Stimulated activated naive CD8-positive, alpha-beta T cell treated with anti-CD3 and anti-CD28 coated beads, Interleukin-15, Interleukin-2, amounts not matched to agents 100 ng/mL and 50 ng/mL, for 24 hours (primary cell): Measurements from ENCODE around the gene GRIK1.

Source experiments
- H3K27ac Mint-ChIP-seq: one replicate; pipeline ENCODE4 v1.8.0; 2021; ENCODE audit warnings: mild to moderate bottlenecking, mixed read lengths
- H3K27me3 Mint-ChIP-seq: one replicate; pipeline ENCODE4 v1.8.0; 2021; ENCODE audit warnings: mixed read lengths
- H3K36me3 Mint-ChIP-seq: one replicate; pipeline ENCODE4 v1.8.0; 2021; ENCODE audit warnings: low read depth, mixed read lengths
- H3K4me1 Mint-ChIP-seq: one replicate; pipeline ENCODE4 v1.8.0; 2021; ENCODE audit warnings: low read depth, mixed read lengths
- H3K4me3 Mint-ChIP-seq: one replicate; pipeline ENCODE4 v1.8.0; 2021; ENCODE audit warnings: mild to moderate bottlenecking, mixed read lengths
- H3K9me3 Mint-ChIP-seq: one replicate; pipeline ENCODE4 v1.8.0; 2021; ENCODE audit warnings: mixed read lengths

The GRIK1 gene

GRCh38 chr21:29715089-29715488 lies 224.7 kb downstream of the GRIK1 start:
- no peaks in the 10 kb centered on the region for H3K4me1 Mint-ChIP-seq
- no peak overlapping the region for H3K27ac Mint-ChIP-seq
- H3K9me3 Mint-ChIP-seq = peaks cover 13% of the 10 kb centered on the region
- no peaks in the 10 kb centered on the region for H3K36me3 Mint-ChIP-seq
- H3K27me3 Mint-ChIP-seq = no peaks in the 10 kb centered on the region
- H3K4me3 Mint-ChIP-seq = no peak overlapping the region

- Mint-ChIP-seq H3K27me3 (no peaks in the 10 kb centered on the region), H3K4me1 (no peaks in the 10 kb centered on the region), H3K36me3 (no peaks in the 10 kb centered on the region), H3K9me3 (peaks cover 7% of the 10 kb centered on the region), H3K4me3 (no peak overlapping the region), H3K27ac (no peak overlapping the region)
These were observed 227.0 kb downstream of the GRIK1 start for GRCh38 chr21:29712818-29713217.

- Mint-ChIP-seq H3K27ac (no peak overlapping the region), H3K27me3 (no peaks in the 10 kb centered on the region), H3K4me3 (no peak overlapping the region), H3K36me3 (no peaks in the 10 kb centered on the region), H3K4me1 (no peaks in the 10 kb centered on the region), H3K9me3 (peaks cover 4% of the 10 kb centered on the region)
These were observed 228.6 kb downstream of the GRIK1 start for GRCh38 chr21:29711236-29711635.

GRCh38 chr21:29710498-29710897 lies 229.3 kb downstream of the GRIK1 start:
- Mint-ChIP-seq H3K27ac (no peak overlapping the region), H3K9me3 (no peaks in the 10 kb centered on the region), H3K27me3 (no peaks in the 10 kb centered on the region), H3K36me3 (no peaks in the 10 kb centered on the region), H3K4me3 (no peak overlapping the region), H3K4me1 (no peaks in the 10 kb centered on the region)

GRCh38 chr21:29708401-29708800 lies 231.4 kb downstream of the GRIK1 start:
- H3K4me3 Mint-ChIP-seq = no peak overlapping the region
- no peaks in the 10 kb centered on the region for H3K9me3 Mint-ChIP-seq
- no peaks in the 10 kb centered on the region for H3K36me3 Mint-ChIP-seq
- no peak overlapping the region for H3K27ac Mint-ChIP-seq
- H3K4me1 Mint-ChIP-seq = no peaks in the 10 kb centered on the region
- no peaks in the 10 kb centered on the region for H3K27me3 Mint-ChIP-seq

- no peaks in the 10 kb centered on the region for H3K4me1 Mint-ChIP-seq
- no peak overlapping the region for H3K27ac Mint-ChIP-seq
- H3K27me3 Mint-ChIP-seq = no peaks in the 10 kb centered on the region
- no peak overlapping the region for H3K4me3 Mint-ChIP-seq
- H3K36me3 Mint-ChIP-seq = no peaks in the 10 kb centered on the region
- H3K9me3 Mint-ChIP-seq = peaks cover 4% of the 10 kb centered on the region
These were observed 235.1 kb downstream of the GRIK1 start for GRCh38 chr21:29704719-29705118.

GRCh38 chr21:29701676-29702075 lies 238.1 kb downstream of the GRIK1 start:
- H3K36me3 Mint-ChIP-seq = no peaks in the 10 kb centered on the region
- H3K4me3 Mint-ChIP-seq = no peak overlapping the region
- no peaks in the 10 kb centered on the region for H3K4me1 Mint-ChIP-seq
- peaks cover 4% of the 10 kb centered on the region for H3K9me3 Mint-ChIP-seq
- no peak overlapping the region for H3K27ac Mint-ChIP-seq
- no peaks in the 10 kb centered on the region for H3K27me3 Mint-ChIP-seq

- peaks cover 4% of the 10 kb centered on the region for H3K9me3 Mint-ChIP-seq
- H3K27me3 Mint-ChIP-seq = no peaks in the 10 kb centered on the region
- H3K4me3 Mint-ChIP-seq = no peak overlapping the region
- no peak overlapping the region for H3K27ac Mint-ChIP-seq
- H3K4me1 Mint-ChIP-seq = no peaks in the 10 kb centered on the region
- no peaks in the 10 kb centered on the region for H3K36me3 Mint-ChIP-seq
These were observed 242.1 kb downstream of the GRIK1 start for GRCh38 chr21:29697555-29698193.

- no peak overlapping the region for H3K4me3 Mint-ChIP-seq
- H3K9me3 Mint-ChIP-seq = peaks cover 4% of the 10 kb centered on the region
- H3K4me1 Mint-ChIP-seq = no peaks in the 10 kb centered on the region
- no peak overlapping the region for H3K27ac Mint-ChIP-seq
- H3K27me3 Mint-ChIP-seq = no peaks in the 10 kb centered on the region
- no peaks in the 10 kb centered on the region for H3K36me3 Mint-ChIP-seq
These were observed 242.9 kb downstream of the GRIK1 start for GRCh38 chr21:29696937-29697336.

- Mint-ChIP-seq H3K27ac (no peak overlapping the region), H3K9me3 (no peaks in the 10 kb centered on the region), H3K36me3 (no peaks in the 10 kb centered on the region), H3K27me3 (no peaks in the 10 kb centered on the region), H3K4me3 (no peak overlapping the region), H3K4me1 (no peaks in the 10 kb centered on the region)
These were observed 247.9 kb downstream of the GRIK1 start for GRCh38 chr21:29691616-29692491.

GRCh38 chr21:29689753-29690152 lies 250.0 kb downstream of the GRIK1 start:
- H3K36me3 Mint-ChIP-seq = no peaks in the 10 kb centered on the region

GRCh38 chr21:29684106-29684505 lies 255.7 kb downstream of the GRIK1 start:
- Mint-ChIP-seq H3K4me3 (no peak overlapping the region), H3K4me1 (no peaks in the 10 kb centered on the region), H3K36me3 (no peaks in the 10 kb centered on the region), H3K9me3 (peaks cover 7% of the 10 kb centered on the region), H3K27ac (no peak overlapping the region), H3K27me3 (peaks cover 3% of the 10 kb centered on the region)

More at GRCh38 chr21:29689753-29690152, 250.0 kb downstream of the GRIK1 start:
- H3K4me1 Mint-ChIP-seq = no peaks in the 10 kb centered on the region
- peaks cover 2% of the 10 kb centered on the region for H3K9me3 Mint-ChIP-seq
- peaks cover 2% of the 10 kb centered on the region for H3K27me3 Mint-ChIP-seq
- no peak overlapping the region for H3K27ac Mint-ChIP-seq
- H3K4me3 Mint-ChIP-seq = no peak overlapping the region

- Mint-ChIP-seq H3K27ac (no peak overlapping the region), H3K36me3 (no peaks in the 10 kb centered on the region), H3K4me3 (no peak overlapping the region), H3K4me1 (no peaks in the 10 kb centered on the region), H3K9me3 (peaks cover 7% of the 10 kb centered on the region), H3K27me3 (peaks cover 3% of the 10 kb centered on the region)
These were observed 257.0 kb downstream of the GRIK1 start for GRCh38 chr21:29682800-29683199.

- Mint-ChIP-seq H3K27me3 (peaks cover 7% of the 10 kb centered on the region), H3K4me3 (no peak overlapping the region), H3K36me3 (no peaks in the 10 kb centered on the region), H3K4me1 (no peaks in the 10 kb centered on the region), H3K27ac (no peak overlapping the region), H3K9me3 (peaks cover 7% of the 10 kb centered on the region)
These were observed 259.5 kb downstream of the GRIK1 start for GRCh38 chr21:29680273-29680672.

GRCh38 chr21:29678626-29679025 lies 261.2 kb downstream of the GRIK1 start:
- H3K9me3 Mint-ChIP-seq = peaks cover 3% of the 10 kb centered on the region
- H3K4me3 Mint-ChIP-seq = no peak overlapping the region
- H3K27ac Mint-ChIP-seq = no peak overlapping the region
- no peaks in the 10 kb centered on the region for H3K4me1 Mint-ChIP-seq
- no peaks in the 10 kb centered on the region for H3K36me3 Mint-ChIP-seq
- H3K27me3 Mint-ChIP-seq = peaks cover 4% of the 10 kb centered on the region
